GM03348 (cell line): Measurements from ENCODE around the gene TCEA2.
"Not testable (repeated sequence)": the region's sequence is repeated elsewhere in the genome, so short reads cannot be mapped to it uniquely, and the experiment has no call there.

ENCODE experiments used
- DNase-seq: peaks from one replicate; pipeline ENCODE4 v3.0.0; 2012; ENCODE audit warnings: low spot score

The TCEA2 gene

DNA sequence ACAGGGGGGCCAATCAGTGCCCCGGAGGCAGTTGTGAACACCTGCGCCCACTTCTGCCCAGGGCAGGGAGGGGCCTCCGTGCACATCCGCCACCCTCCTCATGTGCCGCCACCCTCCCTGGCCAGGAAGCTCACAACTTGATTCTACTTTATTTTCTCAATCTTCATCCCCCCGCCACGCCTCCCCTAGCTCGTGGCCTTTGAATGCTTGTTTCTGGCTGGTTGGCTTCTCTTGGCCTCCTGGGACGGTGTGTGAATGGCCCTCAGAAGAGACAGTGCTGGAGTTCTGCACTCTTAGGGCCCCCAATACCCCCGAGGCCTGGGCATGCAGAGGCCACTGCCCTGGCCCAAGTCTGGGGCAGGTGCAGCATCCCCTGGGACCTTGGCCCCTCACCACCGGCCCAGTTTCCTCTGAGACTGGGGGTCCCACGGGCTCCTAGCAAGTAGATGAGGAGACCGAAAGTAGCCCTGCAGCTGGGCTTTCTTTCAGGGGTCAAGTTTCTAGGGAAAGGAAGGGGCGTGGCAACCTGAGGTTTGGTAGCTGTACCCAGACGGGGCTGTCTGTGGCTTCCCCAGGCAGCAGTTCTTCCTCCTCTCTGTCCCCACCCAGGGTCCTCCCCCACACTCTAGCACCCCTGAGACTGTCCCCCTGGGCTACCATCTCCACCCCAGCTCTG, 15.0 kb downstream of the TCEA2 start:
- DNase-seq = no peak

DNA sequence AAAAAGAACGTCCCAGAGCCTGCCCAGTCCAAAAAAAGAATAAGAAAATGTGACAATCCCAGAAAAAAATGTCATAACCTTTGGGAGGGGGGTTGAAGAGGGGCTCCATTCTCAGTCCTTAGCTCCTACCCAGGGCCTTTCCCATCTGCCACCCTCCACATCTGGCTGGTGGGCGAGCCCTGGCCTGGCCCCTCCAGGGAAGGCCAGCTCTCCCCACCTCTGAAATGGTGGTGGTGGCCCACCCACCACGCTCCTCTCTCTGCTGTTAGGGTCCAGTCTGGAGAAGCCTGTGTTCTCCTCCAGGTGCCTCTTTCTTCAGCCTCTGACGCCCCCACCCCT, 15.9 kb downstream of the TCEA2 start:
- no peak for DNase-seq

DNA sequence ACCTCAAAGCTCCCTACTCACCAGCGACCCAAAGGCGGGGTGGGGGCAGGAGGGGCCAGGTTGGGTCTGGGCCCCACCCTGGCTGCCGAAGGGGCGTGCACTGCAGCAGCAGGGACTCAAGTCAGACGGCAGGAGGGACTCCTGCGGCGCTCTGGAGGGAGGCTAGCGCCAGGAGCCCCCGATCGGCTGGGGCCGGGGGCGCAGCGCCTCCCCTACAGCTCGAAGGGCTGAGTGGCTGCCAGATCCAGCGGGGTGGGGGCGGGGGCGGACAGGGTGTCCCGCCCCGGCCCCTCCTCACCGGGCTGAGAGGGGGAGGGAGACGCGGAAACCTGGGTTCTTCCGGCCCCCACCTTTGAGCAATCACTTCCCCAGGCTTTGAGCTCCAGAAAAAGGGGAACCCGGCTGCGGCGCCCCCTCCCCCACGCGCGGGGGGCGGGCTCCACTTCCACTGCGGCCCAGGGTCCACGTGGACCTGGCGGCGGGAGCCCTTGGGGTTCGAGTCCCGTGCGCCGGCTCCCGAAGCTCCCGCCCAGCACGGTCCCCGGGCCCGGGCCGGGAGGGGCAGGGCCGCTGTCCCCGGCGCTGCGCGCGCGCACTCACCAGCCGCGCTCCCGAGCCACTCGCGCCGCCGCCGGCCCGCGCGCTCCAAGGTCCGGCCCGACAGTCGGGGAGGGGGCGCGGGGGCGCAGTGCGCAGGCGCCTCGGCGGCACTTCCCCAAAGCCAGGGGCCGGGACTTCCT, 16.4 kb downstream of the TCEA2 start, which contains the start of gene RGS19:
Gene RGS19, minus strand, starts transcription at position 246 of the 740 bp plus-strand sequence. CDS start 2,632 bp downstream, outside the sequence.
- peak; percentile 96 for DNase-seq

DNA sequence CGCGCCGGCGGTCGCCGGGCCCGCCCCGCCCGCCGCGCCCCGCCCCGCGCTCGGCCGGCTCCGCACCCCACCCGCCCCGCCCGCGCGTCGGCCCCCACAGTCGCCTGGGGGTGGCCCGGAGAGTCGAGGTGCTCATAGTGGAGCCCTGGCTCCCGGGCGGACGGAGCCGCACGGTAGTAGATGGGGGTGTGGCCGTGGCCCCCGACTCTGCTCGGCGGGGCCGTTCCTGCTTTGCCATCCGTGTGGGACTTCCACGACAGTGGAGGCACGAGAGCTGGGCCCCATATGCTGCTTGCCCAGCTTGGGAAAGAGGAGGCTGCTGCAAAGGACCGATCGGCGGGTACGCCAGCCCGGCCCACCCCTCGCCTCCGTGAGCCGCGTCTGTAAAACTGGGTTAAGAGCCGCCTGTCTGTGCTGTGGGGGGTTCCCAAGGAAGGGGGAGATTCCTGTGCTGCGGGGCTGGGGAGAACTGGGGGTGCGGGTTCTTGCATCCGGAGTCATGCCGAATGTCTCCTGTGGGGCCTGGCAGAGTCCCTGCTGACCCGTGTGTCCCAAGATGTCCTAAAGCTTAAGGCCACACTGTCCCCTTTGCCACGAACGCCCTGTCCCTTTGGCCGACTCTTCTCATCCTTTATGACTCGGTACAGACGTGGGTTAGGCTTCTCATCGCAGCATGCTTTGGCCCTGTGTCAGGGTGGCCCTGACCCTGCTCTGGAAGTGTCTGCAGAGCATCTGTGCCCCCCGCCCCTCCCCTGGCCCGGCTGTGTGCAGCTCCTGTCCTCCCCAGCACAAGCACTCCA, 17.2 kb downstream of the TCEA2 start, which contains the start of gene OPRL1:
Gene OPRL1, plus strand, starts transcription at position 70 of the 800 bp plus-strand sequence. CDS start 12,639 bp downstream, outside the sequence.
- no peak for DNase-seq

DNA sequence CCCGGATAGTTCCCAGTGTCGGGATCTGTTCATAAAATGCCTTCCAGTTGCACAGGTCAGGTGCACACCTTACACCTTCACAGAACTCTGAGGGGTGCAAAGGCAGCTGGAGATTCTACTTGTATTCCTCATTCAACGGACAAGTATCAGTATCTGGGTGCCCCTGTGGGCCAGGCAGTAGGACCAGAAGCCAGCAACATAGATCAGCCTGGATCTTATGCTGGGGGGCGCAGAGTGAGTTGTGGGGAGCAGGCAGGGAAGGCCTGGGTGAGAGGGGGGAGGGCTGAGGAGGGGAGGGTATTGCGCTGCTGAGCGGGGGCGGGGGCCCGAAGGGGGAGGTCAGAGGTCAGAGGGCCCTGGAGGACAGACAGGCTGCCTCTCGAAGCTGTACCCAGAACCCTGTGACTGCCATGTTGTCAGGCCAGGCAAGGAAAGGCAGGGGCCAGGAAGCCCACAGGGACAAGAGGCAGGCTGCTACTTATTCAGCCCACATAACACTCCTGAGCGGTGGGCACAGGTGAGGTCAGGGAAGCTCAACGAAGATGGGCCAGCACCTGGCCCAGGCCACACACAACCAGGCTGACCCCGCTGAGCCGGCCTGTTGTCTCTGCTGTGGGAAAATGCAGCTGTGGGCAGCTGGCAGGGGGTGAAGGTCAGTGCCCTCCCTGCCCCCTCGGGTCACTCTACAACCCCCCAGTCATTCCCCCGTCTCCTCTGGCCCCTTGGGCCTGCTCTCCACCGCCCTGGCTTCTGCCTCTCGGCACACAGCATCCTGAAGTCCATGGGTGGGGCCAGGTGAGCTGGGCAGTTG, 18.0 kb downstream of the TCEA2 start:
- no peak for DNase-seq

DNA sequence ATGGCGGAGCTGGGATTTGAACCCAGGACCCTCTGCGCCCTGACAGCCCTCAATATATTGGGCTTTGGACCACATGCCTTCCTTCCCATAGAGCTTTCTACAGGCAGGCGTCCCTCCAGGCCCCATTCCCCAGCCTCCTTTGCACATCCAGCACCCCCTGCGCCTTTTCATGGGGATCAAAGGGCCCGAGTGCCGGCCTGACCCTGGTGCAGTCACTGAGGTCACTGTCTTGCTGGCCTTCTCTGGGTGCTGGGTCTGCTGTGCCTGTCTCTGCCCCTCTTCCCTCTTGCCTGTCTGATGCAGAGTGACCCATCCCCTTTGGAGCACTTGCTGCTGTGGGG, 18.6 kb downstream of the TCEA2 start:
- no peak for DNase-seq

DNA sequence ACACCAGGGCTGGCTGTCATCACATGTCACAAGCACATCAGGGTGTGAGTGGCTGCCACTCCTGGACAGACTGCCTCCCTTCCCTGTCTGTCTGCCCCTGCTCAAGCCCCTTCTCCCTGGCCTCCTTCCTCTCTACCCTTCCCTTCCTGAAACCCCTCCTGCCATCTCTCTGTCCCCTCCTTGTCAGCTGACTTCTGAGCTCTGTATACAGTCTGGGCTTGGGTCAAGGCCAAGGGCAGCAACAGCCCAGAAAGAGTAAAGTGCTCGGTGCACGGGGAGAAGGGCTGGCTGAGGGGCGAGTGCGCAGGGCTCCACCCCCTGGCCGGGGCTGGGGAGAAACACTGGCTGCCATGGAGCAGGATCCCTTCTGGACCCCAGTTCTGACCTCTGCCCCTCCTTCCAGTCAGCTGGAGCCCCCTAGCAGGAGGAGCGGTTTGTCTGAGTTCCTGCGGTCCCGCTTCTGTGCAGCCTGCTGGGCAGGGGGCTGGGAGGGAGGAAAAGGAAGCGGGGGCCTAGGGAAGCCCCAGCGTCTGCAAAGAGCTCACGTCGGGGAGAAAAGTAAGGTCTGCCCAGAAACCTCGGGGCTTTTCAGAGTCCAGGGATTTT, 19.2 kb downstream of the TCEA2 start:
- DNase-seq = no peak

DNA sequence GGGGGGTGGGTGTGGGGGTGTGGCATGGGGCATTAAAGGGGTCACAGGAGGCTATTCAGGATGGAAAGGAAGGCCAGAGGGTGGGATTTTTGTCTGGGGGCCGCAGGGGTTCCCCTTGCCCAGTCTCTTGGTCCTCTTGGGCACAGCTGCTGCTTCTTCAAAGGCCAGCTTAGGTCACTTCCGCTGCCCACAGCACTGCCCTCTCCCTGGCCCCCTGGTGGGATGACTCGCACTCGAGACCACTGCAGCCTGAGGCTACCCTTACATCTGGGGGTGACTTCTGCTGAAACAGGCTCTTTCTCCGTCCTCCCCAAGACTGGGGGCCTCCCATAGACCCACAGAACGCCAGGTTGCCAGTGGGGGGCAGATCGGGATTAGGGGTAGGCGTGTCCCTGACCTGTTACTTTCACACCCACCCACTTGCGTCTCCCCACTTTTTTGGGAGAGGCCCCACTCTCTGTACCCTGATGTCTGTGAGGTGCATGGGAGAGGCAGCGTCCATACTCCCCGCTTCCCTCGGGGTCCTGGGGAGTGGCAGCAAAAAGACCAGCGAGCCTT, 19.9 kb downstream of the TCEA2 start:
- no peak for DNase-seq

DNA sequence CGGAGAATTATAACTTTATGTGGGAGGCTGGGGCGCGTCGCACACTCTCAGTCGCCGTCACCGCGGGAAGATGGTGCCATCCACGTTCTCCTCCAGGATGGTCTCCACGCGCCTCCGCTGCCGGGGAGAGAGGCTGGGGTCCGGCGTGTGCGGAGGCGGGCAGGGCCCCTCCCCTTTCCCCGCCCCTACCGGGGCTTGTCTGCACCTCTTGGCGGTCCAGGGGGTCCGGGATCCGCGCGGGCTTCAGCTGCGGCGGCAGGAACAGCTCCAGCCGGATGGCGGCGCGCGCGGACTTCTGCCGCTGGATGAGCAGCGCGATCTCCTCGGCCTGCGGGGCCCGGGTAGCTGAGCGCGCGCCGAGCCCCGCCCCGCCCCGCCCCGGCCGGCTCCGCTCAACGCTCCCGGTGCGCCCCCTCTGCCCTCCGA, 20.4 kb downstream of the TCEA2 start:
- peak; percentile 92 for DNase-seq

DNA sequence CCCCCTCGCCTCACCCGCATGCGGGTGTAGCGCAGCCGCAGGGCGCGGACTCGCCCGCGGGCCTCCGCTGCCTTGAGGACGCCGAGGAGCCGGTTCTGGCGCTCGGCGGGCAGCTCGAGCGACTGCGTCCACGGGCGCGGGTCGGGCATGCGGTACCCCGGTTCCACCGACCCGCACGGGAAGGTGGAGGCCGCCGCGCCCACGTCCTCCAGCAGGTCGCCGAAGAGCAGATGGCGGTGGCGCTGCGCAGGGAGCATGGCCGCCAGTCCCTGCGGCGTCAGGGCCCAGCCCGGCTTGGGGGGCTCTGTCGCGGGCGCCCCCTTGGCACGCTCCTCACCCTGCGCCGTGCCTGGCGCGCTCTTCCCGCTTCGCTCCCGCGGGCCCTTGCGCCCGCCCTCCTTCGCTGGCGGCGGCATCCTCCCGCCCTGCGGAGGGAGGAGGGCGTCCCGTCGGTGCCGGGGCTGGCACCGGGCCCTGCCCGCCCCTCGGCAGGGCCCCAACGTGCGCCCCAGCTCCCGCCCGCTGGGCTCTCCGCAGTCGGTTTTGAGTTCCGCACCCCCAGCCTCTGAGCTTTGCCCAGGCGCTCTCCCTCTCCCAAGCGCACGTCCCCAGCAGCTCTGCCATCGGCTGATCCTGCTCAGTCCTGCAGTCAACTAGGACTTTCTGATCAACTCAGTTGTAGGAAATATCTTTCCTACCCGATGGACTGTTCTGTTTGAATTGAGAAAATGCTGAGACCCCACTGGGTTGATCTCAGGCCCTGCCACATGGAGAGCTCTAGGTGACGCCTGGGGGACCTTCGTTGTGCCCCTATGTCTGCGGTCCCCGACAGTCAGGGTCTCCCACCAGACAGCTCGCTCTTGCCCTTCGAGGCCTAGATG, 21.0 kb downstream of the TCEA2 start, which contains the start of gene LKAAEAR1:
Gene LKAAEAR1, minus strand, starts transcription at position 595 of the 881 bp plus-strand sequence. Its CDS starts 179 bp downstream, at position 416.
- no peak for DNase-seq

DNA sequence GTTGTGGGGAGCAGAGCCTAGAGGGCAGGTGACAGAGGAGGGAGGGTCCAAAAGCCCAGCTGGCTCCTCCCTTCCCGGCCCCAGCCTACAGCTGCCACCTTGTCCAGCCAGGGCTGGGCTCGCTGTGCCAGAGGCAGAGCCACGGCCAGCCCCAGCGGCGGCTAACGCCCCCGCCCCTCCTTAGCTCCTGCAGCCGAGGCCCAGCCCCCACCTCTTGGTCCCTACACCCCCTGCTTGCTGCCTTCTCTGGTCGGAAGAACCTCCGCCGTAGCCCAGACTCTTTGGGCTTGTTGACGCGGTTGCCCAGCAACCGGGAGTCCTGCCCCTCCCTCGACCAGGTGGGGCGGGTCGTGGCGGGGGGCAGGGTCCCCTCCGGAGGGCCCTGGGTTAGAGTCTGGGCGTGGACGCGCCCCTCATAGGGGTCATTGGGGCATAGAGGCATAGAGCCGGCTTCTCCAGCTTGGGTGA, 21.7 kb downstream of the TCEA2 start:
- DNase-seq = no peak

DNA sequence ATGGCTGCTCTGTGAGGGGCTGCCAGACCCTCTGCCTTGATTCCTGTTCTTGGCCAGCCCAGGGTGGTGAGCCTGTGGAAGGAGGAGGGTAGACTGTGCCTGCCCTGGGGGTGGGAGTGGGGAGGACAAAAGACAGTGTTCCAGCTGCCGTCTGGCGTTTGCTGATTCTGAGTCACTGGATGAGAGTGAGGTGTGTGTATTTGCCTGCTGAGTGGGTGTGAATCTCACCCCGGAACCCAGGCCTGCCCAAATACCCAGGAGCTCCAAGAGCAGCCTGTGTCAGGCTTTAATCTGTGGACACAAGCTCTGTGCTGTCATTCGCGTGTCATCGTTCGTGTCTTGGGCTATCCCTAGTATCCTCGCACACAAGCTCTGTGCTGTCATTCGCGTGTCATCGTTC, 23.8 kb downstream of the TCEA2 start:
- DNase-seq = no peak

DNA sequence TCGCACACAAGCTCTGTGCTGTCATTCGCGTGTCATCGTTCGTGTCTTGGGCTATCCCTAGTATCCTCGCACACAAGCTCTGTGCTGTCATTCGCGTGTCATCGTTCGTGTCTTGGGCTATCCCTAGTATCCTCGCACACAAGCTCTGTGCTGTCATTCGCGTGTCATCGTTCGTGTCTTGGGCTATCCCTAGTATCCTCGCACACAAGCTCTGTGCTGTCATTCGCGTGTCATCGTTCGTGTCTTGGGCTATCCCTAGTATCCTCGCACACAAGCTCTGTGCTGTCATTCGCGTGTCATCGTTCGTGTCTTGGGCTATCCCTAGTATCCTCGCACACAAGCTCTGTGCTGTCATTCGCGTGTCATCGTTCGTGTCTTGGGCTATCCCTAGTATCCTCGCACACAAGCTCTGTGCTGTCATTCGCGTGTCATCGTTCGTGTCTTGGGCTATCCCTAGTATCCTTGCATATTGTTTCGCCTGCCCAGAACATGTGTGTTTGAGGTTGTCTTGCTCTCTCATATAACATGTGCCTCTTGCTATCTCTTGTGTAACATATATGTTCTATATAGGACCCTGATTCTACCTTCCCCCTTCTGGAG, 24.3 kb downstream of the TCEA2 start:
- DNase-seq = not testable (repeated sequence)

DNA sequence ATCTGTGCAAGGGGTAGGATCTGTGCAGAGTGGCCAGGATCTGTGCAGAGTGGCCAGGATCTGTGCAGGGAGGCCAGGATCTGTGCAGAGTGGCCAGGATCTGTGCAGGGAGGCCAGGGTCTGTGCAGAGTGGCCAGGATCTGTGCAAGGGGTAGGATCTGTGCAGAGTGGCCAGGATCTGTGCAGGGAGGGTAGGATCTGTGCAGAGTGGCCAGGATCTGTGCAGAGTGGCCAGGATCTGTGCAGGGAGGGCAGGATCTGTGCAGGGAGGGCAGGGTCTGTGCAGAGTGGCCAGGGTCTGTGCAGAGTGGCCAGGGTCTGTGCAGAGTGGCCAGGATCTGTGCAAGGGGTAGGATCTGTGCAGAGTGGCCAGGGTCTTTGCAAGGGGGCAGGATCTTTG, 25.6 kb downstream of the TCEA2 start:
- DNase-seq = not testable (repeated sequence)

DNA sequence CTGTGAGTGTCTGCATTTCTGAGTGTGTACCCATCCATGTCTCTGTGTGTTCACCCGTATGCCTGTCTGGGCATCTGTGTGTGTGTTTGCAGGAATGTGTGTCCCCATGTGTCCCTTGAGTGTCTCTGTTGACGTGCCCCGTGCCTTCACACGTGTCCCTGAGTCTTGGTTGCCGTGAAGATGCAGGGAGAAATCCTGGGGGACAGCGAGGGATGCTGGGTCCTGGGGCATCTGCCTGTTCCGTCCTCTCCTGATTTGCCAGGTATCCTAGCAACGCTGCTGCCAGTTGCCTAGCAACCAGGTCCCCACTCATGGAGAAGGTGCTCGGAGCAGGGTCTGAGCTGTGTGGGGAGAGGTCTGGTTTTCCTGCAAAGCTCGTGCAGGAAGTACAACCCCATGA, 27.2 kb downstream of the TCEA2 start:
- no peak for DNase-seq

DNA sequence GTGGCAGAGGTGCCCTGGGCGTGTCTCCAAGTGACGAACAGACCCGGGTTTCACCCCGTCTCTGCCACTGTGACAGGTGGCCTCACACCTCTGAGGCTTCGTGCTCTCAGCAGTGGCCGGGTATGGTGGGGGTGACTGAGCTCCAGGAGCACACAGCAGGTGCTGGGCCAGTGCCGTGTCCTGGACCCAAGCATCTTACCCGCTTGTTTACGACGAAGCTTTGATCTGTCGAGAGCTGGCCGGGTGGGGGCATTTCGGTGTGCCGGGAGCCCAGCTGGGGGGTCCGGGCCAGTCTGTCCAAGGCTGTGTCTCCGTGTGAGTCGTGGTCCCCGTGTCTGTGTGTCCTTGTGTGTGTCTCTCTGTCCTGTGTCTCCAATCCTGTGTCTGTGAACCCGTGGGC, 28.3 kb downstream of the TCEA2 start:
- no peak for DNase-seq

DNA sequence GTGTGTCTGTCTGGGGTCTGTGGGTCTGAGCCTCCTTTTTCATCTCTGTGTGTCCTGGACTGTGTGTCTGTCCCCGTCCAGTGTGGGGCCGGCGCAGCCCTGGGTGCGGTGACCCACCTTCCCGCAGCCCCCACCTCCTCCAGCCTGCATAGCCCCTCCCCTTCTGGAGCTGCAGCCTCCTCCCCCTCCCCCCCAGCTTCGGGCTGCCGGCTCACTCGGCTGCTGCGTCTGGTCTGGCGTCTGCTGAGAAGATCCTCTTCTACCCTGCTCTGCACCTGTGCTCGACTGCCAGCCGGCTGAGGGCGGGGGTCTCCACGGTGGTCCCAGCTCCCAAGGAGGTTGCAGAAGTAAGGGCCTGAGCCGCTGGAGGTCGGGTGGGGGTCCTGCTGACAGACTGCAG, 28.8 kb downstream of the TCEA2 start:
- no peak for DNase-seq

DNA sequence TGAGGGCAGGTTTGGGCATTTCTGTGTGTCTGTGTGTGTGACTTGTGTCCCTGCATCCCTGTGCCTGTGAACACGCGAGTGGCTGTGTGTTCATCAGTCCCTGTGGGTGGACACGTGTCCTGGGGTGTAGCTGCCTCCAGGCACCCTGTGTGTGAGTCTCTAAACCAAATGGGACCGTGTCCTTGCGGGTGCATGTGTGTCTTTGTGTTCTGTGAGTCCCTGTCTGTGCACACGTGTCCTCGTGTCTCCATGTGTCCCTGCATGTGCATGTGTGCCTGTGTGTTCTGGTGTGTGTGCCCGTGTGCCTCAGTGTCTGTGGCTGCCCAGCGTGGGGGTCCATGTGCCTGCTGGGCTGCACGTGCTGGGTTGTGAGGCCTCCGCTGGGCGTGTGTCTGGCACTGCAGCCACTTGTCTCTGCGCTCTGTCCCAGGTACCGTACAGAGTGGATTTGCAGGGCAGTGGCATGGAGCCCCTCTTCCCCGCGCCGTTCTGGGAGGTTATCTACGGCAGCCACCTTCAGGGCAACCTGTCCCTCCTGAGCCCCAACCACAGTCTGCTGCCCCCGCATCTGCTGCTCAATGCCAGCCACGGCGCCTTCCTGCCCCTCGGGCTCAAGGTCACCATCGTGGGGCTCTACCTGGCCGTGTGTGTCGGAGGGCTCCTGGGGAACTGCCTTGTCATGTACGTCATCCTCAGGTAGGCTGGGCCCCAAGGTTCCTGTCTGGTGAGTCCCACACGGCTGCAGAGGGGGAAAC, 29.4 kb downstream of the TCEA2 start:
- no peak for DNase-seq

DNA sequence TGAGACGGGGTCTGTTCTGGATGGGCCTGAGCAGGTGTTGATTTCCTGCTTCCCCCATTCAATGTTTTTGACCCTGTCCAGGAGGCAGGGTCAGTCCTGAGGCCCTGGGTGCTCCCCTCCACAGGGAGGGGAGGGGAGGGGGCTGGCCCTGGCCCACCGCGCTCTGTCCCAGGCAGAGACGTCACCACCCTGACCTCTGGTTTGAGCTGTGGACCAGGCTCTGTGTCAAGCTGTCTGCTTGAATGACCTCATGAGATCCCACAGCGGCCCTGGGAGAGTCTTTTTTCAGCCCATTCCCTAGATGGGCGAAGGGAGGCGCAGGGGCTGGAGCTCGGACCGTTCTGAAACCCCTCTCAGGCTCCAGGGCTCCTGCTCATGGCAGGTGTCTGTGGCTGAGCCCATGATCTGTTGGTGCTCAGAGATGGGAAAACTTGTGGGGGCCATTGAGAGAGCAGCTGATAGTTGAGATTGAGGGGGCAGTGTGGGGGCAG, 30.1 kb downstream of the TCEA2 start:
- no peak for DNase-seq
